ENCODE data around the gene GLIS1. TPM values are rescaled to one million over a fixed set of nuclear protein-coding genes. Genes with fewer than 3 reads are reported as not detected.

The GLIS1 gene
- total and polyA plus RNA-seq, 8 donors: 0.20 to 4.8 (median 0.55) TPM; not detected in 1

GRCh38 chr1:53551428-53551995 is 187.5 kb downstream of the GLIS1 start:
- TF ChIP-seq CTCF (IDR thresholded peaks at IDR 0.05) (no peak), EP300 (IDR thresholded peaks at IDR 0.05) (no peak), POLR2A (IDR thresholded peaks at IDR 0.05) (no peak), POLR2AphosphoS5 (IDR thresholded peaks at IDR 0.05) (no peak)
- Histone ChIP-seq H3K9me3 (no peaks in the 10 kb centered on the region), H3K27me3 (no peaks in the 10 kb centered on the region), H3K27ac (no peak overlapping the region), H3K4me1 (no peaks in the 10 kb centered on the region), H3K36me3 (no peaks in the 10 kb centered on the region), H3K4me3 (no peak overlapping the region)
- intact Hi-C loops (cut with DNase I; ENCODE audit: low total_unique reads): no loop called here
- no peak for DNase-seq
- WGBS, 5 donors: 78 to 85% (median 80%) methylated on average over 6 to 8 of the region's 8 CpGs

GRCh38 chr1:53550201-53550741 is 188.7 kb downstream of the GLIS1 start:
- no peaks in the 10 kb centered on the region for H3K9me3 ChIP-seq
- H3K4me1 ChIP-seq: no peaks in the 10 kb centered on the region
- no peaks in the 10 kb centered on the region for H3K27me3 ChIP-seq
- TF ChIP-seq CTCF (IDR thresholded peaks at IDR 0.05) (no peak), POLR2AphosphoS5 (IDR thresholded peaks at IDR 0.05) (no peak), POLR2A (IDR thresholded peaks at IDR 0.05) (no peak), EP300 (IDR thresholded peaks at IDR 0.05) (no peak)
- peak in 1 of 2 donors; percentile 44 for DNase-seq
- no peak overlapping the region for H3K27ac ChIP-seq
- no peaks in the 10 kb centered on the region for H3K36me3 ChIP-seq
- intact Hi-C loops (cut with DNase I; ENCODE audit: low total_unique reads): no loop called here
- 67 to 76% (median 74%) methylated on average over 7 of the region's 7 CpGs for WGBS, 5 donors
- no peak overlapping the region for H3K4me3 ChIP-seq

GRCh38 chr1:53549781-53550180 is 189.2 kb downstream of the GLIS1 start:
- DNase-seq: no peak
- H3K4me1 ChIP-seq: no peaks in the 10 kb centered on the region
- H3K27me3 ChIP-seq: peaks cover 0 to under 1% (median 0%) of the 10 kb centered on the region in 3 donors
- H3K4me3 ChIP-seq: no peak overlapping the region
- intact Hi-C loops (cut with DNase I; ENCODE audit: low total_unique reads): no loop called here
- H3K9me3 ChIP-seq: no peaks in the 10 kb centered on the region
- TF ChIP-seq POLR2A (IDR thresholded peaks at IDR 0.05): no peak
- WGBS, 5 donors: 86 to 94% (median 89%) methylated on average over 3 of the region's 3 CpGs
- H3K36me3 ChIP-seq: no peaks in the 10 kb centered on the region
- H3K27ac ChIP-seq: no peak overlapping the region

GRCh38 chr1:53549287-53549686 is 189.7 kb downstream of the GLIS1 start:
- TF ChIP-seq POLR2A (IDR thresholded peaks at IDR 0.05) (no peak), EP300 (IDR thresholded peaks at IDR 0.05) (no peak), CTCF (IDR thresholded peaks at IDR 0.05) (no peak), POLR2AphosphoS5 (IDR thresholded peaks at IDR 0.05) (no peak)
- Histone ChIP-seq H3K4me1 (no peaks in the 10 kb centered on the region), H3K9me3 (no peaks in the 10 kb centered on the region), H3K4me3 (no peak overlapping the region), H3K36me3 (no peaks in the 10 kb centered on the region), H3K27ac (no peak overlapping the region), H3K27me3 (peaks cover 0 to 6% (median 0%) of the 10 kb centered on the region in 3 donors)
- no peak for DNase-seq
- WGBS, 5 donors: 76 to 95% (median 79%) methylated on average over 2 of the region's 2 CpGs
- intact Hi-C loops (cut with DNase I; ENCODE audit: low total_unique reads): no loop called here

GRCh38 chr1:53548031-53548491 is 190.9 kb downstream of the GLIS1 start:
- 86 to 91% (median 90%) methylated on average over 14 to 17 of the region's 17 CpGs for WGBS, 5 donors
- H3K4me3 ChIP-seq: no peak overlapping the region
- H3K4me1 ChIP-seq: no peaks in the 10 kb centered on the region
- no peak for DNase-seq
- H3K9me3 ChIP-seq: no peaks in the 10 kb centered on the region
- intact Hi-C loops (cut with DNase I; ENCODE audit: low total_unique reads): no loop called here
- no peaks in the 10 kb centered on the region for H3K36me3 ChIP-seq
- peaks cover 0 to 8% (median 0%) of the 10 kb centered on the region in 3 donors for H3K27me3 ChIP-seq
- TF ChIP-seq EP300 (IDR thresholded peaks at IDR 0.05): no peak
- no peak overlapping the region for H3K27ac ChIP-seq

Data from stomach (tissue), 9 donors.